Esophagus squamous epithelium (tissue), 4 donors: ENCODE measurements around the gene FAM181A.

ENCODE experiments used
- POLR2A ChIP-seq, 4 donors: fragments of 450-650 bp; IDR thresholded peaks; one replicate each; pipeline ENCODE4 v1.6.1; 2017; ENCODE audit warnings: antibody characterized with exemption in 4 of 4, mild to moderate bottlenecking in 4 of 4, moderate library complexity in 3 of 4
- TF ChIP-seq, protein P1 (sequence below), 6 experiments: fragments of 450-650 bp in 4 of 6; fragments of 200-600 bp in 2 of 6; sonication (generic) in 2 of 6; IDR thresholded peaks; one replicate each; pipeline ENCODE4 v1.5.1; 2016 to 2019; ENCODE audit warnings: antibody characterized with exemption in 6 of 6, mild to moderate bottlenecking in 4 of 6, moderate library complexity in 4 of 6

DNA sequence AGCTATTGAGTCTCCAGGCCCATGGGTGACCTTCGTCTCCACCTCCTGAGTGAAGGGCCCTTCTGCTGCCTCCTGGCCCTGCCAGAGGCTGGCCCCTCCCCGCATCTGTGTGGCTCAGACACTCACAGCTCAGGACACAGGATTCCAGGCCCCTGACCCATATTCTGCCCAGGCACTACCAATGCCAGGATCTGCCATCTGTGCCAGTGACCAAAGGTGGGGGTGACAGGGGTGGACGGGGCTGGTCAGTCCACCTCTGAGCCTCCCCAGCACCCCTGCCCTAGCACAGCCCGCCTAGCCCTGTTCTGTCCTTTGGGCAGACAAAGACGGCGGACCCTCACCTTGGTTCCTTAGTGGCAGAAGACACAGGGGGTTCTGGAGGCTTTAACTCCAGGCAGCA, 46.5 kb downstream of the FAM181A start:
- TF ChIP-seq, protein P1, sequence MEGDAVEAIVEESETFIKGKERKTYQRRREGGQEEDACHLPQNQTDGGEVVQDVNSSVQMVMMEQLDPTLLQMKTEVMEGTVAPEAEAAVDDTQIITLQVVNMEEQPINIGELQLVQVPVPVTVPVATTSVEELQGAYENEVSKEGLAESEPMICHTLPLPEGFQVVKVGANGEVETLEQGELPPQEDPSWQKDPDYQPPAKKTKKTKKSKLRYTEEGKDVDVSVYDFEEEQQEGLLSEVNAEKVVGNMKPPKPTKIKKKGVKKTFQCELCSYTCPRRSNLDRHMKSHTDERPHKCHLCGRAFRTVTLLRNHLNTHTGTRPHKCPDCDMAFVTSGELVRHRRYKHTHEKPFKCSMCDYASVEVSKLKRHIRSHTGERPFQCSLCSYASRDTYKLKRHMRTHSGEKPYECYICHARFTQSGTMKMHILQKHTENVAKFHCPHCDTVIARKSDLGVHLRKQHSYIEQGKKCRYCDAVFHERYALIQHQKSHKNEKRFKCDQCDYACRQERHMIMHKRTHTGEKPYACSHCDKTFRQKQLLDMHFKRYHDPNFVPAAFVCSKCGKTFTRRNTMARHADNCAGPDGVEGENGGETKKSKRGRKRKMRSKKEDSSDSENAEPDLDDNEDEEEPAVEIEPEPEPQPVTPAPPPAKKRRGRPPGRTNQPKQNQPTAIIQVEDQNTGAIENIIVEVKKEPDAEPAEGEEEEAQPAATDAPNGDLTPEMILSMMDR (IDR thresholded peaks at IDR 0.05) = no peak
- TF ChIP-seq POLR2A (IDR thresholded peaks at IDR 0.05) = no peak
